ENCODE results near the gene TTC9B.

TTC9B gene

DNA sequence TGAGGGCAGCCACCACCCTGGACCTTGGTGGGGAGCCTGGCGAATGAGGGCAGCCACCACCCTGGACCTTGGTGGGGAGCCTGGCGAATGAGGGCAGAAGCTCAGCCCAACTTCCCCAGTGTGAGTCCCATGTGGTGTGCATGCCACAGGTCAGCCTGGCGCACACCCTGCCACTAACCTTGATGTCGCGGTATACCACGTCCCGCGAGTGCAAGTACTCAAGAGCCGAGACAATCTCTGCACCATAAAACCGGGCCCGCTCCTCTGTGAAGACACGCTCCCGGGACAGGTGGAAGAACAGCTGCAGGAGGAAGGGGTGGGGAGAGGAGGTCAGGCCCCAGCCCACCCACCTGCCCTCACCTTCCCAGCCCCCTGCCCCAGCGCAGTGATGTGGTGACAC is 19.6 kb upstream of the TTC9B start:
- H3K9me3 ChIP-seq (replicated peaks; ENCODE audit: low read length), result no peaks in the 10 kb centered on the region
- peaks cover 67% of the 10 kb centered on the region for H3K36me3 ChIP-seq (ENCODE audit: insufficient read depth, low read length)
- no peak overlapping the region for H3K4me3 ChIP-seq (ENCODE audit: low read length)
- no peaks in the 10 kb centered on the region for H3K27me3 ChIP-seq (ENCODE audit: control insufficient read depth, insufficient read depth, low read length)
- H3K4me2 ChIP-seq (ENCODE audit: low read length), result no peak overlapping the region
- no peak overlapping the region for H3K9ac ChIP-seq (ENCODE audit: low read depth, low read length)
- no peaks in the 10 kb centered on the region for H3K4me1 ChIP-seq (ENCODE audit: control insufficient read depth, insufficient read depth, low read length)

DNA sequence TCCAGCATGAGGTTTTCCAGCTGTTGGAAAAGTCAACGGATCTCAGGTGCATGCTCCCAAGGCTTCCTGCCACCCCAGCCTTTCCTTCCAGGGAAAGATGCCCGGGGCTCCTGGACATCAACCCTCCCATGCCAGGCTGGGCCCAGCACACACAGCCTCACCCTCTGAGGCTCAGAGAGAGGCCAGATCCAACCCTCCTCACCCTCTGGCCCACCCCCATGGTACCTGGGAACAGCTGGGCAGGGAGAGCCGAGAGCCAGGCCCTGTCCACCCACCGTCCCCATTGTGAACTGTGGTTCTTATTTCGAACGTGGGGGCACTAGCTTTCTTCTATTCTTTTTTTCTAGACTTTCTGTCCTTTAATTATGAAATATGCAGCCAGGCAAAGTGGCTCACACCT is 18.2 kb upstream of the TTC9B start:
- Histone ChIP-seq H3K4me1 (ENCODE audit: control insufficient read depth, insufficient read depth, low read length) (peaks cover 8% of the 10 kb centered on the region), H3K27me3 (ENCODE audit: control insufficient read depth, insufficient read depth, low read length) (no peaks in the 10 kb centered on the region), H3K9me3 (replicated peaks; ENCODE audit: low read length) (no peaks in the 10 kb centered on the region), H3K4me3 (ENCODE audit: low read length) (no peak overlapping the region), H3K4me2 (ENCODE audit: low read length) (no peak overlapping the region), H3K36me3 (ENCODE audit: insufficient read depth, low read length) (peaks cover 62% of the 10 kb centered on the region), H3K9ac (ENCODE audit: low read depth, low read length) (no peak overlapping the region)

DNA sequence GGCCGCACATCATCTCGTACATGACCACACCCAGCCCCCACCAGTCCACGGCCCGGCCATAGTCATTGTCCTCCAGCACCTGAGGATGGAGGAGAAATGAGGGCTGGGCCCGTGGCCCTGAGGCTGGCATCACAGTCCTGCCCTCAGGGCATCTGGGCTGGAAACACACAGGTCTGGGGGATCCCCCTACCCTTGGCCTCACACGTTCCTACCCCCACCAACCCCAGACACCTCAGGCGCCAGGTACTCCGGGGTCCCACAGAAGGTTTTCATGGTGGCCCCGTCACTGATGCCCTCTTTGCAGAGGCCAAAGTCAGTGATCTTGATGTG is 17.8 kb upstream of the TTC9B start:
- Histone ChIP-seq H3K9me3 (replicated peaks; ENCODE audit: low read length) (no peaks in the 10 kb centered on the region), H3K27me3 (ENCODE audit: control insufficient read depth, insufficient read depth, low read length) (no peaks in the 10 kb centered on the region), H3K36me3 (ENCODE audit: insufficient read depth, low read length) (peaks cover 59% of the 10 kb centered on the region), H3K9ac (ENCODE audit: low read depth, low read length) (no peak overlapping the region), H3K4me3 (ENCODE audit: low read length) (no peak overlapping the region), H3K4me2 (ENCODE audit: low read length) (no peak overlapping the region), H3K4me1 (ENCODE audit: control insufficient read depth, insufficient read depth, low read length) (peaks cover 10% of the 10 kb centered on the region)

DNA sequence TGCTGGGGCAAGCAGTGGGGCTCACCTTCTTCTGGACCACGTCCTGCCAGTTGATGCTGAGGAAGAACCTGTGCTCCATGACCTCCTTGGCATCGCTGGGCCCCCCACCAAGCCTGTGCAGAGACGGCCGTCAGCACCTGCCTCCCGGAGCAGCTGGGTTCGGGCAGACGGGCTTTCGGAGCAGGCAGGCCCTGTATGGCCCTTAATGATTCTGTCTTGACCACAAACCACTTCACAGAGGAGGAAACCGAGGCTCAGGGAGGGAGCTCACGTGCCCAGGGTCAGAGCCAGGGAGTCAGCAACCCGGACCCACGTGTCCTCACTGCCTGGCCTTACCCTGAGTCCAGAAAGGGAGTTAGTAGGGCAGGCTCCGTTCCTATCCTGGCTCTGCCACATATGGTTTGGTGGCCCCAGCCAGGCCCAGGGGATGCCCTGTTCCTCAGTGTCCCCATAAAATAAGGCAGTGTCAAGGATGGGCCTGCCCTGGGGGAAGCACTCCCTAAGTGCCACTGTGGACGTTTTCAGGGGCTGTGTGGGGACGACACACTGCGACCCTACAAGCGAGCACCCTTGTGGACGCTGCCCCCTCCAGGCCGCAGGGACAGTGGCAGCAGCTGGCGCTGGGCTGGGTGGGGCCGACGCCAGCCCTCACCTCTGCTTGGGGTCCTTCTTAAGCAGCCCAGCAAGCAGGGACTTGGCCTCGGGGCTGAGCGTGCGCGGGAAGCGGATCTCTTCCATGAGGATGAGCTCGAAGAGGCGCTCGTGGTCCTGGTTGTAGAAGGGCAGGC is 17.2 kb upstream of the TTC9B start:
- Histone ChIP-seq H3K27me3 (ENCODE audit: control insufficient read depth, insufficient read depth, low read length) (no peaks in the 10 kb centered on the region), H3K4me2 (ENCODE audit: low read length) (no peak overlapping the region), H3K9ac (ENCODE audit: low read depth, low read length) (no peak overlapping the region), H3K4me3 (ENCODE audit: low read length) (no peak overlapping the region), H3K36me3 (ENCODE audit: insufficient read depth, low read length) (peaks cover 54% of the 10 kb centered on the region), H3K4me1 (ENCODE audit: control insufficient read depth, insufficient read depth, low read length) (peaks cover 10% of the 10 kb centered on the region), H3K9me3 (replicated peaks; ENCODE audit: low read length) (no peaks in the 10 kb centered on the region)

DNA sequence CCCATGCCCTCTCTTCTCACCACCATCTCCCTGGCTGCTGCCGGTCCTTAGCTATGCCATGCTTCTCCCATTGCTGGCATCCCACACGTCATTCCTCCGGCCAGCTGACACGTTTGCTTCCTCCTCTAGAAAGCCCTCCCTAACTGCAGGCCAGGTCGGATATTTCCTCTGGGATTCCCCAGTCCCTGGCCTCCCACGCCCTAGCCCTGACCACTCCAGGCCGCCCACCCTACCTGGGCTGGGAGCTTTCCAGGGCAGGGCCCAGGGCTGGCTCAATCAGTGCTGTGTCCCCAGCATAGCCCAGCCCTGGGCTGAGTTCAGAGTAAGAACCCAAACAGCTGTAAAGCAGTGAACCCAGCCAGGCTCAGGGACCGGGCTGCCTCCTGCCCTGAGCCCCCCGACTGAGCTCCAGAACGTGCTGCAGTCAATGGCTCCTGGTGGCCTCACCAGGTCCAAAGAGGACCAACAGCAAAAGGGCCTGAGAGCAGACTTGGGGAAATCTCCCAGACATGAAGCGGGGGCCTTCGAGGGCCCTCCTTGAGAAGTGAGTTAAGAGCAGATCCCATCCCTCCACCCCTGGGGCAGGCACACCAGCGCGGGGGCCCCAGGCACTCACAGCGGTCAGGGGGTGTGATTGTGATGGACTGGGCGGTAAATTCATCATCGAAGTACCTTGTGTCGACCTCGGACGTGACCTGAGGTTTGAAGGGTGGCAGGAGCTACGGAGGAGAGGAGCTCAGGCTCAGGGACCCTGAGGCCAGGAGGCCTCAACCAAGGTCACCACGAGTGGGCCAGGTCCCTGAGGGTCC is 16.4 kb upstream of the TTC9B start:
- H3K27me3 ChIP-seq (ENCODE audit: control insufficient read depth, insufficient read depth, low read length), result no peaks in the 10 kb centered on the region
- no peaks in the 10 kb centered on the region for H3K9me3 ChIP-seq (replicated peaks; ENCODE audit: low read length)
- H3K4me2 ChIP-seq (ENCODE audit: low read length), result no peak overlapping the region
- peaks cover 46% of the 10 kb centered on the region for H3K36me3 ChIP-seq (ENCODE audit: insufficient read depth, low read length)
- H3K4me3 ChIP-seq (ENCODE audit: low read length), result no peak overlapping the region
- H3K4me1 ChIP-seq (ENCODE audit: control insufficient read depth, insufficient read depth, low read length), result peaks cover 13% of the 10 kb centered on the region
- no peak overlapping the region for H3K9ac ChIP-seq (ENCODE audit: low read depth, low read length)

DNA sequence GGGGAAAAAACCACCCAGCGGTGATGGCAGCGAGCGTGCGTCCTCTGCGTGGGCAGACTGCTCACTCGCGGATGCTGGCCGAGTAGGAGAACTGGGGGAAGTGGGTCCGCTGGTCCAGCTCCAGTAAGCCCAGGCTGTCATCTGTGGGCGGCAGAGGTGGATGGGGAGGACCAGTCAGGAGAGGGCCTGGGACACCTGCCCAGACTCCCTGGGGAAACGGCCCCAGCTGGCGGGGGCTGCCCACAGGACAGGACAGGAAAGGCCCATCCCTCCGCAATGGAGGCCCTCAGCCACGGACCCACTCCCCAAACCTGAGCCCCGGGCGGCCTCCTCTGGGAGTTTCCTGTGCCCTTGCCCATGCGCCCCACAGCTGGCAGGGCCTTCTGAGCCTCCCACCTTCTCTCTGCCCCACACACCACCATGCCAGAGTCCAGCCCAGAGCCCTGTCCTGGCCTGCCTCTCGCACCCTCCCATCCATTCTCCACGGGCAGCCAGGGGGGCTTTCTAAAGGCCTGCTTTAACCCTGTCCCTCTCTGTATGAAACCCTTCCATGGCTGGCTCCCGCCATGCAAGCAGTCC is 15.7 kb upstream of the TTC9B start:
- Histone ChIP-seq H3K4me2 (ENCODE audit: low read length) (no peak overlapping the region), H3K4me1 (ENCODE audit: control insufficient read depth, insufficient read depth, low read length) (peaks cover 21% of the 10 kb centered on the region), H3K4me3 (ENCODE audit: low read length) (no peak overlapping the region), H3K27me3 (ENCODE audit: control insufficient read depth, insufficient read depth, low read length) (no peaks in the 10 kb centered on the region), H3K9ac (ENCODE audit: low read depth, low read length) (no peak overlapping the region), H3K36me3 (ENCODE audit: insufficient read depth, low read length) (peaks cover 40% of the 10 kb centered on the region), H3K9me3 (replicated peaks; ENCODE audit: low read length) (no peaks in the 10 kb centered on the region)

DNA sequence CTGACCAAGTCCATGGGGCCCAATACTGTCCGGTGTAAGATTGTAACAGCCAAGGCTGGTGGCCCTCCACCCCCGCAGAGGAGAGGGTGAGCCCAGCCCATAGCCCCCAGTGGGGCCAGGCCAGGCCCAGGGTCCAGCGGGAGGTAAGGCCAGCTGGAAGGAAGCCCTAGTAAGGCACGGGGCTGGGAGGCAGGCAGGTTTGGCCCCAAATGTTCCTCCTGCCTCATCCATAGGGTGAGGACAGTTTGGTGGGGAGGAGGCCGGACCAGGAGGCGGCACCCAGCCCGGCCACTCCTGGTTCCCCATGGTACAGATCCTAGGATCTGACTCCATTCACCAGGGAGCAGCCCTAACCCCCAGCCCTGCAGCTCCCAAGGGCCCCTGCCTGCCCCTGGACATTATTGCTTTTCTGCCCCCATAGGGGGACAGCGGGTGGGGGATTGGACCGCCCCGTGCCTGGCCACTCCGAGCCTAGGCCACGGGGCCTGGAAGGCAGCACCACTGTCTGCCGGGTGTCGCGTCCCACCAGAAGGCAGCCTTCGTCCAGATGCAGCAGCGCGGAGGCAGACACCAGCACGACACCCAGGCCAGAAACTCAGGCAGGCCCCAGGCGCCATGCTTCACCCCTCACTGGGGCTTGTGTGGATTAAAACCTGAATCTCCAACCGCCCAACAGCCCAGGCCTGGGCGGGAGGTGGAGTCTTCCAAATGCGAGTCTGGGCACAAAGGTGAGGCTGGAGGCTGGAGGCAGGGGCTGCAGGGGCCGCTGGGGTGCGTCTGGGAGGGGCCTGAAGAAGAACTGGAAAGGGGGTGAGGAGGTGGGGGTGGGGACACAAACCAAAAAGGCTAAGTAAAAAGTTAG is 15.0 kb upstream of the TTC9B start:
- no peak overlapping the region for H3K4me2 ChIP-seq (ENCODE audit: low read length)

DNA sequence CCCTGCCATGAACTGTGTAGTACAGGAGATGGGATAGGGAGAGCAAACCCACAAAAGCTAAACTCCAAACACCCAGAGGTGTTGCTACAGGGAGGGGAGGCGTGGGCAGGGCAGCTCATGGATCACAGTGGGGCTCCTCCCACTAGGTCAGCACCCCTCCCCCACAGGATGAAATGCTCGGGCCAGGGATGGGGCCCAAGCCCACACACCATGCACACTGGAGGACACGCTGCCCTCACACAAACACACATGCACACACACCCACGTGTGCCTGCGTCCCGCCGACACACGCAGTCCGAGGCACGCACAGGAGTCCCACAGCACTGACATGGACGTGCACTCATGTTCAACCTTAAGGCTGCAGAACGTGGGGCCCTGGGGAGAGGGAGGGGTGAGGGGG is 14.3 kb upstream of the TTC9B start:
- no peak overlapping the region for H3K4me3 ChIP-seq (ENCODE audit: low read length)
- no peak overlapping the region for H3K4me2 ChIP-seq (ENCODE audit: low read length)
- H3K9me3 ChIP-seq (replicated peaks; ENCODE audit: low read length), result no peaks in the 10 kb centered on the region
- H3K9ac ChIP-seq (ENCODE audit: low read depth, low read length), result no peak overlapping the region
- H3K27me3 ChIP-seq (ENCODE audit: control insufficient read depth, insufficient read depth, low read length), result peaks cover under 1% of the 10 kb centered on the region
- H3K4me1 ChIP-seq (ENCODE audit: control insufficient read depth, insufficient read depth, low read length), result peaks cover 21% of the 10 kb centered on the region
- H3K36me3 ChIP-seq (ENCODE audit: insufficient read depth, low read length), result peaks cover 33% of the 10 kb centered on the region

More for the DNA sequence above, 15.0 kb upstream of the TTC9B start:
- H3K27me3 ChIP-seq (ENCODE audit: control insufficient read depth, insufficient read depth, low read length), result no peaks in the 10 kb centered on the region
- no peaks in the 10 kb centered on the region for H3K9me3 ChIP-seq (replicated peaks; ENCODE audit: low read length)
- H3K9ac ChIP-seq (ENCODE audit: low read depth, low read length), result no peak overlapping the region
- no peak overlapping the region for H3K4me3 ChIP-seq (ENCODE audit: low read length)
- peaks cover 21% of the 10 kb centered on the region for H3K4me1 ChIP-seq (ENCODE audit: control insufficient read depth, insufficient read depth, low read length)
- H3K36me3 ChIP-seq (ENCODE audit: insufficient read depth, low read length), result peaks cover 39% of the 10 kb centered on the region

DNA sequence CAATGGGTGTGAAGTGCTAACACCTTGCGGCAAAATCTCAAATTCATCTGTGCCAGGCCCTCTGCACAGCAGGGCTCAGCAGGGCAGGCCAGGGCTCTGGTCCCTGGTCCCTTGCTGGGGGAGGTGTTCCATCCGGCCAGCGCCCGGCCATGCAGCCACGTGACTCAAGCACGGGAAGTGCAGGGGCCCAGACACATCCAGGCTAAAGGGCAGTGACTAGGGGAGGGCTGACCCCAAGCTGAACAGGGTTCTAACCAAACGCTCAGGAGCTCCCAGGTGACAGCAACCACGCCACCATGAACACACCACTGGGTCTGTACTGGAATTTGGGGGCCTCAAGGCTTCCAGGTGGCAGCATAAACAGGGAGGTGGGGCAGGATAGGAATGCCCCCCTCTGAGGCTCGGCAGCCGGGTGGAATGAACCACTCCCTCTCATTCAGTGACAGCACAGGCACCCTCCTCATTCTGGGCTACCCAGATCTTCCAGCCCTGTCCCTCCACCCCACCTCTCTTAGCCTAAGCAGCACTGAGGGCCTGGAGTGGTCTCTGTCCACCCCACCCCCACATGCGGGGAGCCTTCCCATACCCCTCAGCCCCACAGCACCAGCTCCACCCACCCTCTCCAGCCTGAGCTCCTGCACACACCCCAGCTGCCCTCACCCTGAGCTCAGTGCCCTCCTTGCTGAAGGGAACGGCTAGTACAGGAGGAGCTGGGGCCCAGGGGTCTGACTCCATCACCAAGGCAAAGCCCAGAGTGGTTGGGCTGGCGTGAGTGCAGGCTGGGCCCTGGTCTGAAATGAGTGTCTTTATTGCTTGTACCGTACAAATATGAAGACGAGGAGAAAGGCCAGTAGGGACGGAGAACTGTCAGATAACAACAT is 13.6 kb upstream of the TTC9B start:
- Histone ChIP-seq H3K9ac (ENCODE audit: low read depth, low read length) (no peak overlapping the region), H3K36me3 (ENCODE audit: insufficient read depth, low read length) (peaks cover 28% of the 10 kb centered on the region)

DNA sequence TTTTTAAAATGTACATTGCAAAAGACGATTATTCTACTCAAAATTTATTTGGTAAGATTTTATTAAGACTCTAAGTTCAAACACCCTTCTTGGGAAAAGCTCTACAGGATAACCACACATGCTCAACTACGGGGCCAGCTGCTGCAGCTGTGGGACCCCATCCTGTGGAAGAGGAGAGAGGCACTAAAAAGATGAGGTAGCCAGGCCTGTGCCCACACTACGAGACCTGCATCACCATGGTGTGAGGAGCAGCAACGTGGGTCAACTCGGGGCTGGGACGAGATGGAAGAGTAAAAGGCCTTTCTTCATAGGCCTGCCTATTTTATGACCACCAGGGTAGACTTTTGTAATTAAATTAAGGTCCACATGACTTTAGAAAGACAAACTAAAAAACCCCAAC is 12.9 kb upstream of the TTC9B start:
- H3K4me1 ChIP-seq (ENCODE audit: control insufficient read depth, insufficient read depth, low read length), result peaks cover 28% of the 10 kb centered on the region
- H3K4me2 ChIP-seq (ENCODE audit: low read length), result no peak overlapping the region

More for the DNA sequence above, 13.6 kb upstream of the TTC9B start:
- no peak overlapping the region for H3K4me3 ChIP-seq (ENCODE audit: low read length)
- H3K4me2 ChIP-seq (ENCODE audit: low read length), result no peak overlapping the region
- no peaks in the 10 kb centered on the region for H3K9me3 ChIP-seq (replicated peaks; ENCODE audit: low read length)
- H3K27me3 ChIP-seq (ENCODE audit: control insufficient read depth, insufficient read depth, low read length), result peaks cover 6% of the 10 kb centered on the region
- peaks cover 22% of the 10 kb centered on the region for H3K4me1 ChIP-seq (ENCODE audit: control insufficient read depth, insufficient read depth, low read length)

More for the DNA sequence above, 12.9 kb upstream of the TTC9B start:
- Histone ChIP-seq H3K9me3 (replicated peaks; ENCODE audit: low read length) (no peaks in the 10 kb centered on the region), H3K4me3 (ENCODE audit: low read length) (no peak overlapping the region), H3K27me3 (ENCODE audit: control insufficient read depth, insufficient read depth, low read length) (peaks cover 13% of the 10 kb centered on the region), H3K36me3 (ENCODE audit: insufficient read depth, low read length) (peaks cover 21% of the 10 kb centered on the region), H3K9ac (ENCODE audit: low read depth, low read length) (no peak overlapping the region)
